NCI-H82 (cell line): Measurements from ENCODE around the gene RUNX2.
A peak's percentile ranks its signal among the peaks of the same experiment; 100 is the strongest.

Source experiments
- DNase-seq: peaks from one replicate; lab custom pipeline; 2025; lab: John Stamatoyannopoulos, UW

The RUNX2 gene

DNA sequence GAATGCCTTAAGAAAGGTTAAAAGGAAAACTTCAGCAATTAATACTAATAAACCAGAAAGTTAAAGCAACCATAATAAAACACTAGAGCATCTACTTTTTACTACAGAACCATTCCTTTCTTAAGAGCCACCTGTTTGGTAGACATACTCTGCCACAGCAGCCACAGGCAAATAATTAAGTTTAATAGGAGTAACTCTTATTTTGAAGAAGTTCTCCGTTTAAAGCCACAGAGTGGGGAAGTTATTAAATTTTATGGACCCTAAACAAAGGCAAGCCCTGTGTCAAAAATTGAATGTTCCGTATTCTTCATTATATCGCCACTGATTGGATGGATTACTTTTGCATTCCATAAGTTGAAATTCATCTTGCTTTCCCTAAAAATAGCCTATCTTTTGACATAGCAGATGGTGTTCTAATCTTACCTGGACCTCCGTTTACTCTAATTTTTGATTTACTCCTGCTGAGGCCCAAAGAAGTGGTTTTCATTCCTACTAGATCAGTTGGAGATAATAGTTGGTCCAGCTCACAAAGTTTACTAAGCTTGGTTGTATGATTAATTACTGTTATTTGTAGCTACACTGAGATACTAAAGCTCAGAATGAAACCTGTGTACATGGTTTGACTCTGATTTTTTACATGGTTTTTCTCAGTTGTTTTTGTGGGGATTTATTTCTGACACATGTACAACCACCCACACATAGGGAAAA, 190.0 kb downstream of the RUNX2 start:
- DNase-seq, result no peak

DNA sequence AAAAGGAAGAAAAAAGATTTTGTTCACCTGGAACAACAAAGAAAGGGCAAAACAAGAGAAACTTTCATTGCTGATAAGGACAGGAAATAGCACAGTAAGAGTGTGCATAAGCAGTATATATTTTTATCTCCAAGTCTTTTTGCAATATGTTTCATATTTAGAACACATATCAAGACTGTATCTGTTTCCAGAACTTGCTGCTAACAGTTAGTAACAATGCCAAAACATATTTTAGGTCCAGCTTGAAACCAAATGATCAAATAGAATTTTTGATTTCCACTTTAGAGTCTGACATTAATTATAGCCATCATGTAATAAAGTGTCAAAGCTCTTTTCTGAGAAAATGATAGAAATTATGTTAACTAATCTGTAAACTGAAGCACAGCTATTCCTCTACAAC, 193.1 kb downstream of the RUNX2 start:
- DNase-seq, result no peak

DNA sequence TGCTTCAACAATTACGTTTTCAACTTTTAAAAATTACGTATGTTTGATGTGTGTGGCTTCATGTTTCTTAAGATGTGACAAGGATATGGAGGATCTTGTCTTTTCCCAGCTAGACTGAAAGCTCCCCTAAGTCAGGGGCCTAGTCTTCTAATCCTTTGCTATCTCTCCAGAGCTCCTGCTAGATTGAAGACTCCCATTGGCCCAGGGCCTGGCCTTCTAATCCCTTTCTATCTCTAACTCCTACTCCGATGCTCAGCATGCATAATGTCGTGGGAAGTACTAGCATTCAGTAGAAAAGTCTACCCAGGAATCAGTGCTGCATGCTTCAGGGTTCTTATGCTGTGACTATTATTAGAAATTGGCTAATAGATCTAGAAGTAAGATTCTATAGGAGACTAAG, 194.4 kb downstream of the RUNX2 start:
- DNase-seq, result peak; percentile 87

DNA sequence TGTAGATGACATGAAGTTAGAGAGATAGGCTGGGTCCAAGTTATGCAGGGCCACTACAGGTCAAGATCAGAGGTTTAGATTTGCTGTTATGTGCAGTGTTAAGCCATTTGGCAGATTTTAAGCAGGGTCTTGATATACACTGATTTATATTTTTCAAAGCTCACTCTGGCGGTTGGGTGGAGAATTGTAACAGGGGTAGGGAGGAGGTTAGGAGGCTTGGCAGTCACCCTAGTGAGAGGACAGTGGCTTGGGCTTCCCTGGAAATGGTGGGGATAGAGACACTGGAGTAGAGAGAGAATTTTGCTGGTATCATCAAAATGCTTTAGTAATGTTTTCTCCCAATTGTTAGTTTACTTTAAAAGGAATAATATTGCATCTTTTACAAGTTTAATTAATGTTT, 199.1 kb downstream of the RUNX2 start:
- DNase-seq, result no peak

DNA sequence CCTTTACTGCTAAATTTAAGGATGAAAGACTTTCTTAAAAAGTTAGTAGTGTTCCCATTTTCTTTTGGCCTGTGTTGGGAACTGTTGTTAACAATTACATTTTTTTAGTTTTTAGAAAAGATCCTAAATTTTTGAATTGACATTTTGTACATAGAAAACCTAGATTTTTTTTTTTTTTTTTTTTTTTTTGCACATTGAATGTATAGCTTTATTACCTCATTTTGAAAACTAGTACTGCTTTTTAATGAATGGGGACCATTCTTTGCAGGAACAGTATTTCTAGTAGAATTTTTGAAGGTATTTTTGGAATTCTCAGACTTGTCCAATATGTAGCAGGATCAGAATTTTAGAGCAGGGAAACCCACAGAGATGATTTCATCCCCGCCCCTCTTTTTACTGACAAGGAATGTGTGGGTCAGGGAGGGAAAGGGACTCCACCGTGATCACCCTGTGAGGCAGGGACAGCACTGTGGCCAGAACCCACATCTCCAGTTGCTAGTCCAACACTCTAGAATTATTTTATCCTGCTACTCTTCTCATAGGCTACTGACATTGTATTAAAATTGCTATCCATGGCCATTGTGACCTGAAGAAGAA, 204.0 kb downstream of the RUNX2 start:
- DNase-seq, result no peak

DNA sequence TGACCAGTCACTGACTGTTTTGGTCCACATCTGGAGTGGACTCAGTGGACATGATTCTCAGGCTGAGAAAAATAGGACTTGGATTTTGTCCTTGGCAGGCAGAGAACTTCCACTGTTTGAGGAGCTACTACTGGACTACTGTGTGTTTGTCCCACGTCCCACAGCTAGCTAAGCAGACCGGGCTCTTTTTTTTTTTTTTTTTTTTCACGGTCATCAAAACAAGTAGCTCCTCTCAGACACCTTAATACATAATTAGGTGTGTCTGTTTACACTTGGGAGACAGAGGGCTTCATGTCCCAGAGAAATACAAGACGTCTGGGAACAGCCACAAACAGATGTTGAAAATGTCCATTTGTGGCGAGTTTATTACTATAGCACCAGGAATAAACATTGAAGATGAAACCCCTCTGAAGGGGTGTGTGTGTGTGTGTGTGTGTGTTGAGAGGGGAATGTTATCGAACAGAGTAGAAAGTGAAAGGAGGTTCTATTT, 204.6 kb downstream of the RUNX2 start:
- no peak for DNase-seq

DNA sequence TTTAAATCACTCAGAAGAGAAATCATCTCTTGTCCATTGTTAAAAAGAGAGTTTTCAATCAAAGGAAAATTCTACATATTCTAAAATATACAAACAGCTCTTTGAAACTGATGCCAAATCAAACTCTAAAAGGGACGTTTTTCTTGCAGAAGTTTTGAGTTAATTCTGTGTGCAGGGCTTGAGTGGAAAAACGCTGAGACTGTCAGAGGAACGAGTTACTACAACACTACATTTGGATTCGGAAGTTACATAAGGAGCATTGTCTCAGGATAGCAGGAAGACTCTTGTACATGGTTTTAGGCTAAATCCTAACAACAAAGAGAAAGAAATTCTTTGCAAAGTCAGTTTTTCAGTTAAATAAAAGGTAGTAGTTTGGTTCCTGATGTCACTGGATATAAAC, 205.3 kb downstream of the RUNX2 start:
- no peak for DNase-seq

DNA sequence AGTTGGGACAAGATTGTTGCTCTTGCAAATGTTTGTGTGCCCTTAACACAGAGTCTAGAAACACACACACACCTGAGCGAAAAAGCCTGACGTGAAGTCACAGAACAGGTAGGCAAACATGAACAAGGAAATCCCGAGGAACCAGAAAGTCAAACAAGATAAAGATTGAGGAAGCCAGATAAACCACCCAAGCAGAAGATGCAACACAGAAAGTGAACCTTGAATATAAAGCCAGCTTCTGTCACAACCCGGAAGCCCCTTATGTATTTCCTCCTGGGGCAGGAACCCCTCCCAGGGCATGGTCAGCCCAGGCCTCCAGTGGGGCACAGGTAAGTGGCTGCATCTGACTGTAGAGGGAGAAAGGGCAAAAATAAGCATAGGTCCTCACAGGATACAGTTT, 207.8 kb downstream of the RUNX2 start:
- DNase-seq, result no peak

DNA sequence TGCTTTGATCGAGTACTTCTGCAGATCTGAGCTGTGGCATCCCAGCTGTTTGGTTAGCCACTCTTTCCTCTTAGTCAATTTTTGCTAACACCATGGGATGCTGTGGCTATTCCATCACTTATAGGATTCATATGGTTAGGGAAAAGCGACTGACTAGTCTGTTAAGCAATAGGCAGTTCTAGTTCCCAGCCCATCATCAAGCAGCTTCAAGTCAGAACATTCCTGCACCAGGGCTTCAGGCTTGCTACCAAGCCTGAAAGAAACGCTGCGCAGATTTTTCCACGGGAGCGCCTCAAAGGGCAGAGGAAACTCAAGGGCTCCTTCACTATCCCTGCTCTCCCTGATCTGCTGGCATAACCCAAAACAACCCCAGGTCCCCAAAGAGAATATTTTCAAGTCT, 209.4 kb downstream of the RUNX2 start:
- no peak for DNase-seq

DNA sequence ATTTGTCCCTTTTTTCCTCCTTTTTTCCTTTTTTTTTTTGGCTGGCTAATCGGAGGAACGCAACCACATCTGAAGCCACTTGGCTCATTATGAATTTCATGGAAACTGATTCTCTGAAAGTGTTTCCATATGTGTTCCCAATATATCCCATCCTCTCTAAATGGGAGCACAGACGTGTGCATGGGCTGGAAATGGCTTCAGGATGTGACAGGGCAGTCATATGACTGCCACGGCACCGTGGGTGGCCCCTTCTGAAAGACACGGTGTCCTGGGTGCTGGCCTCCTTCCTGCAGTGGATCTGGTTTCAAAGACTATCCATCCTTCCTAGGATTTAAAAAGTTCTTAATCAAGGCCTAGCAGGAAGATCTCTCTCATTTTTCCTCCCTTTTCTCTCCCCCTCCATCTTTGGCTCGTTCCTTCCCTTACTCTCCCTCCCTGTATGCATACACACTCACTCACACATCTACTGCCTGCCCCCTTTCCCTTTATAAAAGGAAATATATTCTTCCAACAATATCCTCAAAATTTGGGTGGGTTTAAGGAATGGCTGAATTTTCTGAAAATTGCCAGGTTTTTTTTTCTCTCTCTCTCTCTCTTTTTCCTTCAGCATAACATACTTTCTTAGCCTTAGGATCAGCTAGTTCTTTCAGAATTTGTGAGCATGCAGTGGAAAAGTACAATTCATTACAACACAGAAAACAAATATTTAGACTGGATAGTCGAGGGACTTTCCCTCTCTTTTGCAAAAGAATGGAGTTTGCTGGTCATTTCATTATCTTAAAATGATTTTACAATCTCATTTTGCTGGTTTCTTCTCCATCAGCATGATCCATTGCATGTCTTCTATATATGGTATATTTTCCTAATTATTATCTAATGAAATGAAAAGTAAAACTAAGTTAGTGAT, 210.8 kb downstream of the RUNX2 start:
- no peak for DNase-seq

DNA sequence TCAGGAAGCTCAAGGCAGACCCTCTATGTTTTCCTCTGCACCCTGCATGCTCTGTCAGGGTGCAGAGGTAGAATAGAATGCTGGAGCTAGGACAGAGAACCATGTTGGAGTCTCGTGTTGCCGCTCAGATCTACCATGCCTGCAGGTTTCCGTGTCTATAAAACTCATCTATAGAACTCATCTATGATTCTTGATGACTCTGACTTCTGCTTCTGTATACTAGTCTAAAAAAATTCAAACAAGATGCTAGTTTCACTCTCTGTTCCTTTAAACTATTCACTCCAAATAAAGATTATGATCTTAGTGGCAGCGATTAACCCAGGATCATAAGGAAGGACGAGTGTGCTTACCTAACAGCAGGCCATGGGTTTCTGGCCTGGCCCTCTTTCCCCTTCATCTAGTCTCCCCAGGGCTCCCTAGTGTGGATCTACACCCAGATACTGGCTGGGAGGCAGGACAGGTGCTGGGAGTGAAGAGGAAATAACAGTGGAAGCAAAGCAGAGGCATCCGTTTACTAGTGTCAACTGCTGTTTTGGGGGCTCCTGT, 212.3 kb downstream of the RUNX2 start:
- DNase-seq, result no peak

DNA sequence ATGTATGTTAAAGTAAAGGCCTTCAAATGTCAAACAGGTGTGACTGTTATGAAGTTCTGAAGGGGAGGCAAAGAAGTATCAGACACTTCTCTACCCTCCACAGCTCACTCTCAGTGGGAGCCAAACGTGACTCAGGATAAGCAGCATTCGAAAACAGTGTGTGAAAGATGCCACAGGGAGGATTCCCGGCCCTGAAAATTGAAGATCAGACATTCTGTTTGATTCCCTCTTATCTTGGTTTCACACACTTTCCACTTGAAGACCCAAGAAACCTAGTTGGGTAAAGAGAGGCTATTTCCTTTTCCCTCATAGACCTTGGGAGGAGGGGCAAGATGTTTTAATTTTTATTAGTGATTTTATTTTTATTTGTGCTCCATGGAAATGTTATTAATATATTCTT, 213.8 kb downstream of the RUNX2 start:
- DNase-seq, result no peak

DNA sequence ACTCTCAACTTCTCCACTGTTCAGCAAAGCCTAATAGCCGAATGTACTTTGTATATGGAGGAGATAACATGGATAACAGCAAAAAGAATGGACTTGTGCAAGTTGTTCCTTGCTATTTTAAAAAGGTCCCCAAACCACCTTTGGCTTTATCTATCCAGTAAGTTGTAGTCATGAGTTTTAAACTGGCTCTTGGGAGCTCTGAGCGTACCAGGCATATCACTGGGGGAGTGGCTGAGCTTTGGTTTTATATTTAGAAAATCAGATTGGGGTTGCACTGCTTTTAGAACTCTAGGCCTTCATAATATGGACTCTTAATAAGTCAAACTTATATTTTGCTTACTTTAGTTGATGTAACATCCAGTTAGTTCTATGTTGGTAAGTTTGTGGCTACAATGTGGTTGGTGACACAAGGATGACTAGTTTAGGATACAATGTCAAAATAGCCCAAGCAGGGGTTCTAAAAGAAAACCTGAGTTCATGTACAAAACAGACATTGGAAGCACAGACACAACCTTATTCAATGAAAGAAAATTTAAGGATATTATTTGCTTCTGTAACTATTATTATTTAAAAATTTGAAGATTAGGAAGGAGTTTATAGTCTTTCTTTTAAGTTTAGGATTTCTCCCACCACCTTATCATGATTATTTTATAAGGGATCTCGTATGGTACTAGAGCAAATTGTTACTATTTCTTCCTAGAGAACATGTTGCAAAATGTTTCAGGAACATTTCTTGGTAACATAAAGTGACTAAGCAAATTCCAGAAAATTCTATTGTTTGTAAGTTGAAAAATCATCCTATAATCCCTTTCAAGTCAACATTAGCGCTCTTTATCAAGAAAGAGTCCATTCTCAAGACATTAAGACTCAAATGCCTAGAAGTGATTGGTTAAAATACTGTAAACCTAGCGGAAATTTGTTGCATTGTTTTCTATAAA, 215.4 kb downstream of the RUNX2 start:
- DNase-seq, result no peak

DNA sequence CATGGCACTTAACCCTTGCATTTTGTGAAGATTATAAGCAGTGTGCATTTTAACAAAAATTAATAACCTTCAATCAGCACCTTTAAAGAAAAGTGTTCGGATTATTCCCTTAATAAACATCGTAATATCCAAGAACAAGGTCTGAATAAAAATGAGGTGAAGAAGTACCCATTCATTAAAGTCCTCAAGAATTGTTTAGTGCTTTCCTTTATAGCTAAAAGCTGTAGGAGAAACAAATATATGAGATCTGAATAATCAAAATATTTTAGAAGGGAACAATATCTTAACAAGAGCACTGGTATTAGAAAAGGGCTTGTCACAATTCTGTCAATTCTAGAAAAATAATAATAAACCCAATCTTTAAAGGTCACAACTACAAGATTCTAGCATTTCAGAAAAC, 217.3 kb downstream of the RUNX2 start:
- no peak for DNase-seq

DNA sequence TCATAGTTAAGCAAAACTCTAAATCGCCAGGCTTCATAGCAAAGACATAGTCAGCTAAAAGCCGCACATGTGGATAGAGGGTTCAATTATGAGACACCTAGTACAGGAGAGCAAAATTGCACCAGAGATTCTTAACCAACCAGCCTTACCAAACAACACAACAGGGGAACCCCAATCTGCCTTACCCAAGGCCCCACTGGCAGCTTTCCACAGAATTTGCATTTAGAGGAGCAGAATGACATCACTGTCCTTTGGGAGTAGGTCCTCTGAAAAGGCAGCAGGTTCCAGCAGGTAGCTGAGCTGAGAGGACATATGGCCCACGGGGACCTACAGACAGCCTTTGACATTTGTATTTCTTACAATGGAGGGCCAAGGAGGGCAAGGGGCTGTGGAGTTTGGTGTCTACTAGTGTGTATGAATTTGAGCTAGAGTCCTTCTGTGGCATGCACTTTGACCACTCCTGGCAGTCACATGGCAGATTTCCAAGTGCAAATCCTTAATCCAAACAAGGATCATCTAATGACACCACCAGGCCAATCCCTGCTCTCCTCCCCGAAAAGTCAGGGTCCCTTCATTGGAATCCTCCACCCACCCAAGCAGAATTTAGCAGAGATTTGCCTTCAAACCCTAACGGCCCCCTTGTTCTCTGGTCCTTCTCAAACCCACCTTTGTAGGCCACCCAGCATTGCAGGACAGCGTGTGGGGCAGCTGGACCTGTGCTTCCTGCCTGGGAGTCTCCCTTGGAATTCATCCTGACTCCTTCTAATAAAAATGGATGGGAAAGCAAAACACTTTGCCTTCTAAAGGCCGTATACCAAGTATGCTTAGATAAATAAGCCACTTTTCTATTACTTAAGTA, 220.8 kb downstream of the RUNX2 start:
- peak; percentile 69 for DNase-seq

DNA sequence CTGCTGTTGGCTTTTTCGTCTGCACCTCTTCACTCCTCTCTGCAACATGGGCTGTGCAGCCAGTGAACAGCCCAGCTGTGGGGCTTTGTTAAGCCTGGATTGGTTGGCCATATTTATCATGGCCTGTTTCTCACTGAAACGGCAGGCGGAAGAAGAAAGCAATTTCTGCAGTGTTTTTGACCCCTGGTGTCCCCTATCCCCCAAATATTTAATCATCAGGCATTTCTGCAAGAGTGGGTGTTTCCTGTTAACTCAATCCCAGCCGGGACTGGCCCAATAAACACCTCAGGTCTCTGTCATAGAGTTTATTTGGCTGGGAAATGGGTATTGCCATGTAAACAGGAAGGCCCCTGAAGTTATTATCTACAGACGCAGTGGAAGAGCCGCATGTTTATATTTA, 224.4 kb downstream of the RUNX2 start:
- no peak for DNase-seq

DNA sequence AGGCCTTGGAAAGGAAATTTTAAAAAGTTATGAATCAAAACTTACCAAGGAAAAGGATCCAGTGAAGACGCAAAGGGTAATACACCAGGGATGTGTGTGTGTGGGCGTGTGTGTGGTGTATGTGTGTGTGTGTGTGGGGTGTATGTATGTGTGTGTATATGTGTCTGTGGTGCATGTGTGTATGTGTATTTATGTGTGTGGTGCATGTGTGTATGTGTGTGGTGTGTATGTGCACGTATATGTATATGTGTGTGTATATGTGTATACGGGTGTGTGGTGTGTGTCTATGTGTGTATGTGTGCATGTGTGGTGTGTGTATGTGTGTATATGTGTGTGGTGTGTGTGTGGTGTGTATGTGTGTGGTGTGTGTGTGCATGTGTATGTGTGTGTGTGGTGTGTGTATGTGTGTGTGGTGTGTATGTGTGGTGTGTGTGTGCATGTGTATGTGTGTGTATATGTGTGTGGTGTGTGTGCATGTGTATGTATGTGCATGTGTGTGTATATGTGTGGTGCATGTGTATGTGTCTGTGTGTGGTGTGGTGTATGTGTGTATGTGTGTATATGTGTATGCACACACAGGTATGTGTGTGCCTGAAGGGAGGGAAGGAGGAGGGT, 225.7 kb downstream of the RUNX2 start:
- no peak for DNase-seq

DNA sequence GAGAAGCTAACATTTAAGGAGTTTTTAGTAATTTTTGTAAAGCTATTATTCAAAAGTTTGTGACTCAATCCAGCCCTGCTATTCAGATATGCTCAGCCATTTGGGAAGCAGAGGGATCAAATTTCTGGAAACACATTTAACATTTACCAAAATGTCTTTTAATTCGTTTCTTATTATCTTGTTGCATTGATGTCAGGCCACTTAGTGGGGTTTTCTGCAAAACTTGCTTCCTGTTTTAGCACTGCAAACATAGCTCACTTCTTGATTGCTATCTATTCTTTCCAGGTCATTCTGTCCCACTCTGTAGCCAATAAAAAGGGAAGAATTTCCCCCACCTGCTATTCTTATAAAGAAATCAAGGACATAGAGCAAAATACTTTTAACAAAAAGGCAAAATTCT, 226.5 kb downstream of the RUNX2 start:
- DNase-seq, result no peak

DNA sequence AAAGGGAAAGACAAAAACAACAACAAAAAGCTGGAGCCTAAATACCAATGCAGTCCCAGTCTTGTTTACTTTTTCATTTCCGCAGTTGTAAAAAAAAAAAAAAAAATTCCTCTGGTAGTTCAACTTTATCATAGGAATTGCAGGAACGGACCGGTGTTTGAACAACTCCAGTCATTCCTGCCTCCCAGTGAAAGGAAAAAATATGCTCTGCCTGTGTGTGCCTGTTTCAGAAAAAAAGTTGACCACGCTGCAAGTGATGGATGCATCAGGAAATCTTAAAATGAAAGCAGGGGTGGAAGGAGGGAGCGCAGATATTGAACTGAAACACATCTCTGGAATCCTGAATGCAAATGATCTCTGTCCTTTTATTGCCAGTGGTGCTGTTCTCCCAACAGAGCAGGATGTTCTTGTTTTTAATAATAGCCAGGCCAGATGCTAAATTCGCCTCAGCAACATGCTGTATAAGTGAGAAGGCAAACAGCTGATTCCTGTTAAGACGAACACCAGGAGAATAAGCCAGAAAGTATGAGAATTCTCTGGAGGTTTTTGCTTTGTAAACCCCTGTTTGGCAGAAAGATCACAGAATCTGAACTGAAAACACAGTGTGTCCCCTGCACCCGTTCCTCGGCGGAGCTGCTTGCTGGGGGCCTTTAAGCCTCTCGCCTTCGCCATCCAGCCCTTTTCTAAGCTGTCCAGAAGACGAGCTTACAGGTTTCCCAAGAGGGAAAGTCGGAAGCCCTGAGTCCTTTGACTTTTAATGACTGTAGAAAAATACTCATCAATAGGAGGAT, 228.0 kb downstream of the RUNX2 start:
- peak; percentile 5 for DNase-seq
